MM.1S (cell line): ENCODE data around the gene EIF2B2.

Experiments used
- EZH2 ChIP-seq: fragments of 300-600 bp; sonication (generic); optimal IDR thresholded peaks from 2 replicates; pipeline ENCODE3; 2017; ENCODE audit warnings: low read depth, mild to moderate bottlenecking, antibody characterized with exemption, low read length, mixed read lengths
- EZH2phosphoT487 ChIP-seq: fragments of 300-600 bp; sonication (generic); IDR thresholded peaks from 2 replicates; pipeline ENCODE4 v1.6.1; 2018; ENCODE audit warnings: antibody characterized with exemption, low read length
- TF ChIP-seq, protein P1 (sequence below): fragments of 300-600 bp; sonication (generic); IDR thresholded peaks from 2 replicates; pipeline ENCODE4 v1.5.1; 2016; ENCODE audit warnings: antibody characterized with exemption, low read length, mixed read lengths

DNA sequence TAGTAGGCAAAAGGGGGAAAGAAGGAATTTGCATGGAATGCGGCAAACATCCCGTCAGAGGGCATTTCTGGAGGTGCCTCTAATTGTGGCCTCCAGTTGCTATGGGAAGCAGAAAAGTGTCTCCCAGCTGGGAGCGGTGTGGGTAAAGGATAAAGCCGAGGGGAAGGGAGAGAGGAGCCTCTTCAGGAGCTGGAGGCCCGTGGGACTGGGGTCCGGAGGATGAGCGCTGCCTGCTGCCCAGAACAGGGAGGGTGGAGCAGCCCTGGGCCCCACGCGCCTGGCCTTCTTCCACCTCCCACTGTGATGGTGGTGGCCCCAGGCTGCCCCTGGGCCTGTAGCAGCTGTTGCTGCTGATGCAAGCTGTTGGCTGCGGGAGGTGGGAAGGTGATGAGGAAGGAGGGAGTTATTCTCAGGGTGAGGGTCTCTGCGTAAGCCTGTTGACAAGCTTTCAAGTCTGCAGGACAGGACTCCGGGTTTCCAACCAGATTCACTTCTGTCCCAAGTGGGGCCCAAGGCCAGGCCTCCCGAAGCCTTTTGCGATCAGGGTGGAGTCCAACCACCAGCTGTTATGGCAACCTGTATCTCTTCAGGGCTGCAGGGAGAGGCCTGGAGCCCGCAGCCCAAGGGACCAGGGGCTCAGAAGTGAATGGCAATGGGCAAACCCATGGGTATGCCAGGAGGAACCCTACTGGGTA, 28.2 kb upstream of the EIF2B2 start:
- TF ChIP-seq, protein P1, sequence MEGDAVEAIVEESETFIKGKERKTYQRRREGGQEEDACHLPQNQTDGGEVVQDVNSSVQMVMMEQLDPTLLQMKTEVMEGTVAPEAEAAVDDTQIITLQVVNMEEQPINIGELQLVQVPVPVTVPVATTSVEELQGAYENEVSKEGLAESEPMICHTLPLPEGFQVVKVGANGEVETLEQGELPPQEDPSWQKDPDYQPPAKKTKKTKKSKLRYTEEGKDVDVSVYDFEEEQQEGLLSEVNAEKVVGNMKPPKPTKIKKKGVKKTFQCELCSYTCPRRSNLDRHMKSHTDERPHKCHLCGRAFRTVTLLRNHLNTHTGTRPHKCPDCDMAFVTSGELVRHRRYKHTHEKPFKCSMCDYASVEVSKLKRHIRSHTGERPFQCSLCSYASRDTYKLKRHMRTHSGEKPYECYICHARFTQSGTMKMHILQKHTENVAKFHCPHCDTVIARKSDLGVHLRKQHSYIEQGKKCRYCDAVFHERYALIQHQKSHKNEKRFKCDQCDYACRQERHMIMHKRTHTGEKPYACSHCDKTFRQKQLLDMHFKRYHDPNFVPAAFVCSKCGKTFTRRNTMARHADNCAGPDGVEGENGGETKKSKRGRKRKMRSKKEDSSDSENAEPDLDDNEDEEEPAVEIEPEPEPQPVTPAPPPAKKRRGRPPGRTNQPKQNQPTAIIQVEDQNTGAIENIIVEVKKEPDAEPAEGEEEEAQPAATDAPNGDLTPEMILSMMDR, result no peak
- TF ChIP-seq EZH2, result no peak
- TF ChIP-seq EZH2phosphoT487, result no peak
